GM18502 (cell line): ENCODE data around the gene PTPRJ.

Experiments used
- ATAC-seq: cut with Tn5 transposase; IDR thresholded peaks from one replicate; pipeline ENCODE4 v1.9.1; 2021; ENCODE audit warnings: mild to moderate bottlenecking; ENCODE audit not compliant: unreplicated experiment, poor library complexity

Gene PTPRJ

GRCh38 chr11:47967577-47968525 is 12.5 kb upstream of the PTPRJ start:
- ATAC-seq: no peak

- ATAC-seq: no peak
Measured at GRCh38 chr11:47969401-47969800, 11.0 kb upstream of the PTPRJ start.

- no peak for ATAC-seq
Measured at GRCh38 chr11:47971501-47971900, 8.9 kb upstream of the PTPRJ start.

- ATAC-seq: no peak
Measured at GRCh38 chr11:47973173-47973572, 7.2 kb upstream of the PTPRJ start.

GRCh38 chr11:47976931-47977330 is 3.4 kb upstream of the PTPRJ start:
- no peak for ATAC-seq

GRCh38 chr11:47977623-47978022 is 2.7 kb upstream of the PTPRJ start:
- no peak for ATAC-seq

GRCh38 chr11:47979378-47980087 is 826 bp upstream of the PTPRJ start:
- no peak for ATAC-seq

- ATAC-seq: peak; percentile 62
Measured at GRCh38 chr11:47980907-47981621, 705 bp downstream of the PTPRJ start.

GRCh38 chr11:47981667-47982404 is 1.5 kb downstream of the PTPRJ start:
- ATAC-seq: no peak

- ATAC-seq: no peak
Measured at GRCh38 chr11:47982616-47983015, 2.3 kb downstream of the PTPRJ start.

GRCh38 chr11:47983464-47984397 is 3.4 kb downstream of the PTPRJ start:
- ATAC-seq: no peak

- no peak for ATAC-seq
Measured at GRCh38 chr11:47986219-47986618, 5.9 kb downstream of the PTPRJ start.

- ATAC-seq: no peak
Measured at GRCh38 chr11:47986742-47987141, 6.4 kb downstream of the PTPRJ start.

GRCh38 chr11:47987310-47987709 is 7.0 kb downstream of the PTPRJ start:
- no peak for ATAC-seq

- no peak for ATAC-seq
Measured at GRCh38 chr11:47987781-47988180, 7.4 kb downstream of the PTPRJ start.

GRCh38 chr11:47989779-47990178 is 9.4 kb downstream of the PTPRJ start:
- no peak for ATAC-seq

- ATAC-seq: peak; percentile 50
Measured at GRCh38 chr11:47991266-47991830, 11.0 kb downstream of the PTPRJ start.

- no peak for ATAC-seq
Measured at GRCh38 chr11:47991894-47992293, 11.5 kb downstream of the PTPRJ start.
